GM18870 (cell line): Measurements from ENCODE around the gene RAB33A.
"Not testable (repeated sequence)": the region's sequence is repeated elsewhere in the genome, so short reads cannot be mapped to it uniquely, and the experiment has no call there.

ENCODE experiments used
- ATAC-seq: cut with Tn5 transposase; IDR thresholded peaks from one replicate; pipeline ENCODE4 v1.9.1; 2021; ENCODE audit warnings: moderate library complexity; ENCODE audit not compliant: unreplicated experiment

Gene RAB33A

GRCh38 chrX:130231184-130231583 is 59.4 kb downstream of the RAB33A start:
- ATAC-seq: not testable (repeated sequence)
